ENCODE data around the gene GPR37L1. TPM values are rescaled to one million over a fixed set of nuclear protein-coding genes. Genes with fewer than 3 reads are reported as not detected.

Gene GPR37L1
- total and polyA plus RNA-seq, 2 of the 8 experiments (the other 6 are each of a cell fraction or from before 2014, with no cell fraction given) = 0.13 to 0.23 TPM

DNA sequence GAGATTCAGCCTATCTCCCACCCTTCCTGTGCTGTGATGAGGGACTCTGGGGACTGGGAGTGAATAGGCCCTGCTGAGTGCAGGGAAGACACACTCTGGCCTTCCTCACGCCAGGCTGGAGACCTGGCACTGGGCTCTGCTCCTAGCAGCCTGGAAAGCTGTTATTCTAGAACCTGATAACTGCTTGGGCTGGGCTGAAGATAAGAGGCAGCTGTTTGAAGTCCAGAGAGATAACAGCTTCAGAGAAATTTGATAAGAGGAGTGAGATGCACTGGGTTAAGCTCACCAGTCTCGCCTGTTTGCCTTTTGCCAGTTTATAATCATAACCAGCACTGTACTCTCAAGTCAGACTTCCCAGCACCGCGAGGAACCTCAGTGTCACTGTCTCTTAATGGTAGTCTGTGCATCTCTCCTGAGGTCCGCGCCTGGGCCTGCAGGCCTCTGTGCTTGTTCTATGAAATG lies 46.6 kb upstream of the GPR37L1 start (continued):
- TF ChIP-seq, protein P1, sequence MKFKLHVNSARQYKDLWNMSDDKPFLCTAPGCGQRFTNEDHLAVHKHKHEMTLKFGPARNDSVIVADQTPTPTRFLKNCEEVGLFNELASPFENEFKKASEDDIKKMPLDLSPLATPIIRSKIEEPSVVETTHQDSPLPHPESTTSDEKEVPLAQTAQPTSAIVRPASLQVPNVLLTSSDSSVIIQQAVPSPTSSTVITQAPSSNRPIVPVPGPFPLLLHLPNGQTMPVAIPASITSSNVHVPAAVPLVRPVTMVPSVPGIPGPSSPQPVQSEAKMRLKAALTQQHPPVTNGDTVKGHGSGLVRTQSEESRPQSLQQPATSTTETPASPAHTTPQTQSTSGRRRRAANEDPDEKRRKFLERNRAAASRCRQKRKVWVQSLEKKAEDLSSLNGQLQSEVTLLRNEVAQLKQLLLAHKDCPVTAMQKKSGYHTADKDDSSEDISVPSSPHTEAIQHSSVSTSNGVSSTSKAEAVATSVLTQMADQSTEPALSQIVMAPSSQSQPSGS (IDR thresholded peaks at IDR 0.05; ENCODE audit: low read length) = no peak
- TF ChIP-seq POLR2A (IDR thresholded peaks at IDR 0.05; ENCODE audit: control extremely low read depth in 1 of 2, low read depth in 2 of 2, low read length in 2 of 2) = no peak
- no peak for TF ChIP-seq JUND (IDR thresholded peaks at IDR 0.05; ENCODE audit: low read length)
- TF ChIP-seq HDAC2 (IDR thresholded peaks at IDR 0.05; ENCODE audit: borderline replicate concordance in 1 of 2, low read depth in 2 of 2, low read length in 2 of 2) = no peak
- no peak for TF ChIP-seq KDM4A (IDR thresholded peaks at IDR 0.05; ENCODE audit: low read depth, low read length, severe bottlenecking)
- TF ChIP-seq CREB1 (IDR thresholded peaks at IDR 0.05) = no peak
- TF ChIP-seq EZH2 (IDR thresholded peaks at IDR 0.05; ENCODE audit: low read depth, low read length, severe bottlenecking) = no peak
